ENCODE measurements around the gene CEP97.
A peak's percentile ranks its signal among the peaks of the same experiment; 100 is the strongest.

The CEP97 gene

GRCh38 chr3:101779047-101779821 is 54.8 kb downstream of the CEP97 start, which contains the start of gene NXPE3:
Gene NXPE3 (plus strand): TSS chr3:101779211. CDS start chr3:101785597, 6,386 bp downstream.
- DNase-seq = peak; percentile 89 to 93

DNA sequence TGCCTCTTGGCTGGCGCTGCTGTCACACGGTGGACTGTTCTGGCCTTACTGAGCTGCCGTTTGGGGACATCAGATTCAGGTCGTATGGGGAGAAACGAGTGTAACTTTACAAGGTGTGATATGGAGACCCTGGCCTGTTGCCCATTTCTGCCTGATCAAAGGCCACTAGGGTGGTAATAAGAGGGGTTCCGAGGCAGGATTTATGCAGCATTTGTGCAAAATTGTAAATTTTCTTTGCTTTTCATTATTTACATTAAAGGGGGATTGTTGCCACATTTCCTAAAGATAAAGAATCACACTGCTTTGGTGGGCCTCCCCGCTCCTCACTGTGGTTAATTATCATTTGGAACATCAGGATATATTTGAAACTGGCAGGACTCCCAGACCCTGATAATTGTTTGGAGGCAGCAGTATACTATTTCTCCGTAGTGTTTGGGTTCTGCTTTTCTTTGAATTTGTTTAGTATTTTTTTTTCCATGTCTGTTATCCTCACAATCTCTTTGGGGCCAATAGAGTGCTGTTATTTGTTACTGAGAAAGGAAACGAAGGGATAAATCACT is 55.5 kb downstream of the CEP97 start:
- DNase-seq = no peak

DNA sequence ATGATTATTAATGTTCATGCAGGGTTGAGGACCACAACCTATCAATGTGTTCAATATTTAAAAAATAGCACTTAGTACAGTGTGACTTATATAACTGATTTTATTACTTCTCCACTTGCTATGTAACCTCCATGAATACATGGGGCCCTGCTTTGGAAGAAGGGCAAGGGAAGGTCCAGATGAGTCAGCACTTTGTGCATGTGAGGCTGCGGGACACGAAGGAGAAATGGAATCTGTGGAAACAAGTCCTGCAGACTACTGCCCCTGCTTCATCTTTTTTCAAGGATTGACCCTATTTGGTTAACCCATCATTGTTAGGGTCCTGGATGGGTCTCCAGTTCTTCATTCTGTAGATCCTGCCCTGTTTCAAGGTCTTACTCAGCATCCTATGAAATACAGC is 56.2 kb downstream of the CEP97 start:
- DNase-seq = no peak

GRCh38 chr3:101781166-101781565 is 56.8 kb downstream of the CEP97 start:
- DNase-seq = no peak

DNA sequence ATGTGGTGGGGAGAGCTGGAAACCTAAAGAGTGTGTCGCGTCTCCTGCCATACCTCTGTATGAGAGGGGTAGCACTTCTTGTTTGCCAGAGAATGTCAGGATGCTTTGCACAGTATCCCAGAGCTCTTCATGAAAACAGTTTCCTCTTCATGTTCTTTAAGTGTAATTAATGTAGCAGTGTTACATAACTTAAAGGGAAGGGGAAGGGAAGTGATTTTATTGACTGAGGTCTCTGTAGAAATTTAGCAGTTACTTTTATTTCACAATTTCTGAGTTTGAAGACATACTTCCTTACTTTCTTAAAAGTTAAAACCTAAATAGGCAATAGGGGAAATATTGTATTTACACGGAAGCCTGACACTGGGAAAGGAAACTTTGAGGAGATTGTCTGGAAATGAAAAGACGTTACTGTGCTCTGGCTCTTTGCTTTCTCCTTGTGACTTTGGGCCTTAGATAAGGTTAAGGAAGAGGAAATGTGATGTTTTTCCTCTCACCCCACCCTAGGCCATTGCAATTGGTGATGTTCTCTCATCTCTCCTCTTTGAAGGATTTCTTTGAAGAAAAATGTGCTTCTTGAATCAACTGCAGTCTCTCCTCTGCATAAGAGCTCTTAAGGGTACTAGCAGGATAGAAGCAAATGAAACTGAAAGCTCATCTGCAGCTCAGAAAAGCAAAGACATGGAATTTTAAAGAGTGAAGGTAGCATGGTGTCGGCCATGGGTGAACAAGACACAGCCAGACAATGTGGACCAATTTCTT is 60.6 kb downstream of the CEP97 start:
- DNase-seq = no peak

DNA sequence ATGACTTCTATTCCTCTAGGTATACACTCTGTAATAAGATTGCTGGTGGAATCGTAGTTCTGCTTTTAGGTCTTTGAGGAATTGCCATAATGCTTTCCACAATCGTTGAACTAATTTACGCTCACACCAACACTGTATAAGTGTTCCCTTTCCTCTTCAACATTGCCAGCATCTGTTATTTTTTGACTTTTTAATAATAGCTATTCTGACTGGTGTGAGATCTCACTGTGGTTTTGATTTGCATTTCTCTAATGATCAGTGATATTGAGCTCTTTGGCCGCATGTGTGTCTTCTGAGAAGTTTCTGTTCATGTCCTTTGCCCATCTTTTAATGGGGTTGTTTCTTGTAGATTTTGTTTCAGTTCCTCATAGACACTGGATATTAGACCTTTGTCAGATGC is 67.4 kb downstream of the CEP97 start:
- no peak for DNase-seq

DNA sequence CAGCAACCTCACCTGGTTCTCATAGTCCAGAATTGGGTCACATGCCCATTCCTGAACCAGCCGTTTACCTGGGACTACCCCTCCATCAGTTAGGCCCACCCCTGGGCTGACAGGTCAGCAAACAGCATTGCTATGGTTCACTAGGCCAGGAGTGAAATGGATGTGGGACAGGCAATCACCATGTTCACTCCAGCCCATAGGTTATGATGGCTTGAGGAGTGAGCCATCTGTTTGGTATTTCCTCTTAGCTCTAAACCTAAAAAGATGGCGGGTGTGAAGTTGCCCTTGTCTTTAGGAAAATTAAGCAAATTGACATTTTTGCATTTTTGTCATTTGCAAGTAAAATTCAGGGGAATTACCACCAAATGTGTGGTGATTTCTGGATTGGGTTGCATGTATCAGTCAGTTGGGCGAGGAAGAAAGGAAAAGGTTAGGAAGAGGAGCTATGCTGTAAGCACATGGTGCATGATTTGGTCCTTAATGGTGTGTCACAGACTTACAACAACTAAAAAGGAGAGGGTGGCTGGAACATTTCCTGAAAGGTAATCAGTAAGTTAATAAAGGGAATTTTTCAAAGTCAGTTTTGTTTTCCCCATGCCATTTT is 71.8 kb downstream of the CEP97 start:
- DNase-seq = no peak

DNA sequence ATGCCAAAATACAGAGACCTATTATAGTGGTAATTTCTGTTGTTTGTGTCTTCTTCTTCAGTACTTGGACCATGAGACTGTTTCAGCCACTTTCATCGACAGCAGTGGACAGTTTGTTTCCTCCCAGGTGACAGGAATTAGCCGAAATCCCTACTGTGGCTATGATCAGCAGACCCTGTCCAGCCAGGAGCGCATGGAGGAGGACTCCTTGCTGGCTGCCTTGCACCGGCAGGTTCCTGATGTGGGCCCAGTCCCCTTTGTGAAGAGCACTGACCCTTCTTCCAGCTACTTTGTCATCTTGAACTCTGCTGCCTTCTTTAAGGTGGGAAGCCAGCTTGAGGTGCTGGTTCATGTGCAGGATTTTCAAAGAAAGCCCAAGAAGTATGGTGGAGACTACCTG is 76.8 kb downstream of the CEP97 start:
- no peak for DNase-seq

DNA sequence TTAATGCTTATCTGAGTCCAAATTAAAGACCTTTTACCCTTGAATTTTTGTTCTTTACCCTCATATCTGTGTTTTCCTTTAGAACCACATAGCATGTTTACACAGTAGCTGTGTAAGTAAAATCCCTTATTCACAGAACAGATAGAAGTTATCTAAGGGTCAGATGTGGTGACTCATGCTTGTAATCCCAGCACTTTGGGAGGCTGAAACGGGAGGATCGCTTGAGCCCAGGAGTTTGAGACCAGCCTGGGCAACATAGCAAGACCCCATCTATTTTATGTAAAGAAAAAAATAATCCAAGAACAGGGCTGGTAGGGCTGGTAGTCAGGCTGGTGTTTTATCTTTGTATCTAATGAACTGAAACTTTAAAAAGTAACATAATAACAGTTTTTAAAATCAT is 77.8 kb downstream of the CEP97 start:
- DNase-seq = no peak

GRCh38 chr3:101803173-101803782 is 78.9 kb downstream of the CEP97 start:
- peak; percentile 47 to 52 for DNase-seq

GRCh38 chr3:101803939-101804338 is 79.5 kb downstream of the CEP97 start:
- DNase-seq = no peak

DNA sequence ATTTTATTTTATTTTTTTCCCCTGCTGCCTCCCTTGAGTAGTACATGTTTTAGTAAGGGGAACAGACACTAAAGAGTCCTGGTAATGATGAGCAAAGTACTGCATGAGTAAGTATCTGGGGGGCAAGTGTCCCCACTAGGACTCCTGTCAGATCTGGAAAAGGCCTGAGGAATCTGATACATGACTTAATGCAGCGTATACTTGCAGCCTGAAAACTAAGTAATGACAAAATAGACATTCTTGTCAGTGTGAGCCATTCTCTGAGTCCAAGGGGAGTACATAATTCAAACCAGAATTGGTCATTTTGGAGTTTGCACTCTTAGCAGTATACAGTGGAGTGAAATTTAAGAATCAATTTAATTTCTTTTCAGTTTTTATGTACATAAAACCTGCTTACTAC is 82.1 kb downstream of the CEP97 start:
- no peak for DNase-seq

GRCh38 chr3:101807888-101808287 is 83.5 kb downstream of the CEP97 start:
- DNase-seq = no peak

- peak in 1 of 2 donors; percentile 26 for DNase-seq
Measured at GRCh38 chr3:101809178-101810021, 85.0 kb downstream of the CEP97 start.

DNA sequence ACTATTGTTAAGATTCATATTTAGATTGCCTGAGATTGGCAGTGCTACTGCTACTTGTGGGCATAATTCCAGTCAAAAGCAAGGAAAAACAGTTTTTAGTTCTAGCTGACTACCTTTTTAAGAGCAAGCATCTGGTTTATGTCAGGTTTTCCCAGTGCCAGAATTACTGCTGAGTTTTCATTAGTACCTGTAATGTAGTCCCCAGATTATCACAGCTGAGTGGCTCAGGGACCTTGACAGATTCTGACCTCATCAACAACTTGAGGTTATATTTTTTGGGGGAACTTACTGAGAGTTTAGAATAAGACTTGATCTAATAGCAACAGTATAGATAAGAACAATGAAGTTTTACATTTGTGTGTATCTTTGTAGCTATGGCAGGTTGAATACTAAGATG is 85.6 kb downstream of the CEP97 start:
- DNase-seq = no peak

- DNase-seq = no peak
Measured at GRCh38 chr3:101811875-101812274, 87.5 kb downstream of the CEP97 start.

DNA sequence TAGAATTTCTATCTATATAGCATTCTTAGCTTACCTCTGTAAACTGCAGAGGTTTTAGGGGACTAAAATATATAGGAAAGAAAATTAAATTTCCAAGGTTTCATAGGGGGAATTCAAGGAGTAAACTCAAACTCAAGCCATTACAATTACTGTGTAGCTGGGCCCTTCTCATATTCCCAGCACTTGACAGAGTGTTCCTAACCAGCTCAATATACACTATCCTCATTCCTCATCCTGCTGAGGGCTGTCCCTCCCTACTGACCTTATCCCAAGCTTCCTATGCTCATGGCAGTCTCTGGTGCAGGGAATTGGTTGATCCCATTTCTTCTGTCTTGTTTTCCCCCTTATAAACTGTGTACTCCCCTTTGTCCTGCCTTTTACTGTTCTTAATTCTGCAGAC is 88.5 kb downstream of the CEP97 start:
- DNase-seq = no peak

- DNase-seq = no peak
Measured at GRCh38 chr3:101813817-101814440, 89.5 kb downstream of the CEP97 start.

DNA sequence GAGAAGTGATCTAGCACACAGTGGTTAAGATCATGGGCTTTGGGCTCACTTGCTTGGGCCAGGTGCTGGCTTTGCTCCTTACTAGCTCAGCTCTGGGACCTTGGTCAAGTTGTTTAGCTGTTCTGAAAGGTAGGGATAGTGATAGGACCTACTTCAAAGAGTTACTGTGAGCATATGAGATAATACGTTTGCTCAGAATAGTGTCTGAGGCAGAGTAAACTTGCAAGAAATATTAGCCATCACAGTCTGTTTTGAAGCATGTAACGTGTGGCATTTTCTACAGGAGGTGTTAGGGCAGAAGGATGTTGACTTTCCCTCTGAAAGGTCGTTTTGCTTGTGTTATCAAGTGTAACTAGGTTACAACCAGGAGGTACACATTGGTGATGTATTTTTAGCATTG is 90.4 kb downstream of the CEP97 start:
- DNase-seq = no peak

- DNase-seq = no peak
Measured at GRCh38 chr3:101816215-101817149, 92.1 kb downstream of the CEP97 start.
